ENCODE measurements around the gene SORCS3.

SORCS3 gene

DNA sequence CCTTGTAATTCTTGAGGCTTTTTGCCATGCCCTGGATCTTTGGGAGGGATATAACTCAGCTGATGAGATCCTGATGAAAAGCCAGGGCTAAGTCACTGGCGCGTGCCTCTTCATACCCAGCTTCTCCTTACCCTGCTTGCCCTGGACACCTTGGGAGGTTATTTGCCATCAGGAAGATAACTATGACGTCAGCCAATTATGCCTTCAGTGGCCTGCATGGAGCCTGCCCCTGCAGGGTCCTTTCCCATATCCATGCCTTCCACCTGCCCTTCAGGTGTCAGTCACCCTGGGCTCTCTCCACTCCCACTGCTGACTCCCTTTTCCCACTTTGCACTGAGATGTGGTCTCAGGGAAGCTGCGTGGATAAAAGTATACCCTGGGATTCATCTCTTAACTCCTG lies 520.1 kb downstream of the SORCS3 start:
- no peak overlapping the region for H3K4me3 ChIP-seq (ENCODE audit: low read depth, low read length)
- no peak for DNase-seq (ENCODE audit: low read depth)
- no peak for TF ChIP-seq POLR2A (IDR thresholded peaks at IDR 0.05; ENCODE audit: extremely low read depth, insufficient read length)
- no peak for TF ChIP-seq MYC (IDR thresholded peaks at IDR 0.05; ENCODE audit: low read depth, low read length)
- TF ChIP-seq, protein P1, sequence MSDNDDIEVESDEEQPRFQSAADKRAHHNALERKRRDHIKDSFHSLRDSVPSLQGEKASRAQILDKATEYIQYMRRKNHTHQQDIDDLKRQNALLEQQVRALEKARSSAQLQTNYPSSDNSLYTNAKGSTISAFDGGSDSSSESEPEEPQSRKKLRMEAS (IDR thresholded peaks at IDR 0.05; ENCODE audit: low read depth, low read length): no peak
- TF ChIP-seq CTCF (IDR thresholded peaks at IDR 0.05; ENCODE audit: low read depth, low read length): no peak

GRCh38 chr10:105161767-105162166 lies 520.7 kb downstream of the SORCS3 start:
- H3K4me3 ChIP-seq (ENCODE audit: low read depth, low read length): no peak overlapping the region
- no peak for DNase-seq (ENCODE audit: low read depth)
- TF ChIP-seq MYC (IDR thresholded peaks at IDR 0.05; ENCODE audit: low read depth, low read length) (no peak), POLR2A (IDR thresholded peaks at IDR 0.05; ENCODE audit: extremely low read depth, insufficient read length) (no peak)

DNA sequence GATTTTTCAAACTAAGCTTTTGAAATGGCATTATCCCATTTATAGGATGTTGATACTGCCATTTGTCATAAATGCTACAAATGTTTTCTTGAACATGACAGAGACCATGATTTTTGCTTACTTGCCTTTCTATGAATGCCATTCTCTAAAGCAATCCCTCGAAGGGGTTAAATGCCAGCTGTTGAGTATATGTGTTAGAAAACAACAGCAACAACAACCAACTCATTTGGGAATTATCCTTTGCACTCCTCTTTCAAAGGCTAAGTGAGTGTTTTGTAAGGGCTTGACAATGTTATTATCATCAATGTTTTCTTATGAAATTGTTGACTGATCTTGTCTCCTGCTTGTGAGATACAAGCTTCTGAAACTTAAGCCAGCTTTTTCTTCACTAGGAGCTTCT lies 529.4 kb downstream of the SORCS3 start:
- no peak overlapping the region for H3K4me3 ChIP-seq (ENCODE audit: low read depth, low read length)
- no peak for DNase-seq (ENCODE audit: low read depth)
- TF ChIP-seq, protein P1 (IDR thresholded peaks at IDR 0.05; ENCODE audit: low read depth, low read length): no peak
- TF ChIP-seq CTCF (IDR thresholded peaks at IDR 0.05; ENCODE audit: low read depth, low read length): no peak
- TF ChIP-seq POLR2A (IDR thresholded peaks at IDR 0.05; ENCODE audit: extremely low read depth, insufficient read length): no peak
- TF ChIP-seq MYC (IDR thresholded peaks at IDR 0.05; ENCODE audit: low read depth, low read length): no peak

DNA sequence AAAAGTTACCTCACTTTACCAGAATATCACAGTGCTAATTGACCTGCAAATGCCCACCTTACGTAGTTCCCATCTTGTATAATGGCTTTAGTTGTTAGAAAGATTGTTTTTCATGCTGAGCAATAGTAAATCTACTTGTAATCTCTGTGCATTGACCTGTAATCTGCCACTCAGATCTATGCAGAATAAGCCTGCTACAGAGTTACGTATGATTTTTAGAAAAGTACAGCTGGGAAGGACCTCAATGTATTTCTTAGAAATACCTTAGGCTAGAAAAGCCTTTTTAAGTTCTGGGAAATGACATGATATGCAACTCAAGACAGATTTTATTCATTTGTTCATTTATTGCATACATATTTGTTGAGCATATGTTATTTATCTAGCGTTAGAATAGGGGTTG lies 530.9 kb downstream of the SORCS3 start:
- no peak overlapping the region for H3K4me3 ChIP-seq (ENCODE audit: low read depth, low read length)
- TF ChIP-seq MYC (IDR thresholded peaks at IDR 0.05; ENCODE audit: low read depth, low read length) (no peak), POLR2A (IDR thresholded peaks at IDR 0.05; ENCODE audit: extremely low read depth, insufficient read length) (no peak), CTCF (IDR thresholded peaks at IDR 0.05; ENCODE audit: low read depth, low read length) (no peak)
- TF ChIP-seq, protein P1 (IDR thresholded peaks at IDR 0.05; ENCODE audit: low read depth, low read length): no peak
- no peak for DNase-seq (ENCODE audit: low read depth)

GRCh38 chr10:105181626-105182025 lies 540.5 kb downstream of the SORCS3 start:
- no peak for TF ChIP-seq MYC (IDR thresholded peaks at IDR 0.05; ENCODE audit: low read depth, low read length)
- TF ChIP-seq CTCF (IDR thresholded peaks at IDR 0.05; ENCODE audit: low read depth, low read length): no peak
- TF ChIP-seq, protein P1 (IDR thresholded peaks at IDR 0.05; ENCODE audit: low read depth, low read length): no peak
- no peak for TF ChIP-seq POLR2A (IDR thresholded peaks at IDR 0.05; ENCODE audit: extremely low read depth, insufficient read length)
- DNase-seq (ENCODE audit: low read depth): no peak

GRCh38 chr10:105183536-105183935 lies 542.4 kb downstream of the SORCS3 start:
- TF ChIP-seq MYC (IDR thresholded peaks at IDR 0.05; ENCODE audit: low read depth, low read length) (no peak), POLR2A (IDR thresholded peaks at IDR 0.05; ENCODE audit: extremely low read depth, insufficient read length) (no peak), CTCF (IDR thresholded peaks at IDR 0.05; ENCODE audit: low read depth, low read length) (no peak)
- TF ChIP-seq, protein P1 (IDR thresholded peaks at IDR 0.05; ENCODE audit: low read depth, low read length): no peak
- no peak overlapping the region for H3K4me3 ChIP-seq (ENCODE audit: low read depth, low read length)
- DNase-seq (ENCODE audit: low read depth): no peak

More at GRCh38 chr10:105181626-105182025, 540.5 kb downstream of the SORCS3 start:
- no peak overlapping the region for H3K4me3 ChIP-seq (ENCODE audit: low read depth, low read length)
